Heart left ventricle (tissue), 16 donors: ENCODE measurements around the gene FOXA2. TPM values are rescaled to one million over a fixed set of nuclear protein-coding genes. Genes with fewer than 3 reads are reported as not detected.
"Not testable (repeated sequence)": the region's sequence is repeated elsewhere in the genome, so short reads cannot be mapped to it uniquely, and the experiment has no call there.

Source experiments
- ATAC-seq, 4 donors: fragments of 200-7000 bp; cut with Tn5 transposase; one replicate each; pipeline ENCODE4 v1.9.1; 2020 to 2022; ENCODE audit warnings: moderate library complexity in 4 of 4, mild to moderate bottlenecking in 3 of 4, moderate number of reproducible peaks in 1 of 4
- DNase-seq, 5 donors: peaks; one replicate each; pipeline ENCODE4 v3.0.0-alpha.2; 2020
- H3K27ac ChIP-seq, 12 donors: fragments of 200-600 bp; sonication (generic) in 4 of 12; one replicate each; pipeline versions ENCODE4 v1.5.0 to v1.8.0; 2016 to 2022; ENCODE audit warnings: mild to moderate bottlenecking in 2 of 12
- H3K27me3 ChIP-seq, 9 donors: fragments of 200-600 bp; sonication (generic) in 2 of 9; one replicate each; pipeline versions ENCODE4 v1.5.1 to v1.8.0; 2016 to 2022; ENCODE audit warnings: mild to moderate bottlenecking in 3 of 9
- H3K36me3 ChIP-seq, 9 donors: fragments of 200-600 bp; sonication (generic) in 2 of 9; one replicate each; pipeline versions ENCODE4 v1.5.0 to v1.8.0; 2018 to 2022; ENCODE audit warnings: mild to moderate bottlenecking in 2 of 9
- H3K4me1 ChIP-seq, 12 donors: fragments of 200-600 bp; sonication (generic) in 4 of 12; one replicate each; pipeline versions ENCODE4 v1.5.0 to v1.8.0; 2016 to 2022; ENCODE audit warnings: mild to moderate bottlenecking in 3 of 12
- H3K4me3 ChIP-seq, 12 donors: fragments of 200-600 bp; sonication (generic) in 4 of 12; one replicate each; pipeline versions ENCODE4 v1.5.0 to v1.8.0; 2017 to 2022; ENCODE audit warnings: mild to moderate bottlenecking in 9 of 12, moderate library complexity in 4 of 12
- H3K9me3 ChIP-seq, 12 donors: fragments of 200-600 bp; sonication (generic) in 4 of 12; one replicate each; pipeline versions ENCODE4 v1.5.0 to v1.8.0; 2016 to 2022; ENCODE audit warnings: mild to moderate bottlenecking in 1 of 12
- POLR2A ChIP-seq, 2 donors: fragments of 450-650 bp; IDR thresholded peaks; one replicate each; pipeline ENCODE4 v1.6.1; 2017; ENCODE audit warnings: antibody characterized with exemption in 2 of 2, mild to moderate bottlenecking in 2 of 2, moderate library complexity in 2 of 2
- WGBS, 4 donors: extraction: QIAGEN DNeasy Blood & Tissue Kit in 2 of 4; methylation state at CpG; one replicate each; pipeline versions ENCODE4 v1.1.5 to v1.1.7; 2013 to 2018; 5-methylcytosine and 5-hydroxymethylcytosine counted together
- intact Hi-C, 10 donors: fragments of 100-400 bp; cut with DNase I; formaldehyde crosslinking; loops; one replicate each; pipeline versions ENCODE4 v1.11.1 to v1.14.2; 2022
- polyA plus RNA-seq, 2 donors: library from polyadenylated mRNA; stranded (reverse); fragments of 200-250 nt; gene quantifications; one replicate each; pipeline ENCODE4 v1.2.3, GENCODE V29; 2013
- total RNA-seq, 9 donors: library from RNA; depleted of rRNA in 2 of 9; stranded (reverse); fragments of >200 nt in 2 of 9; fragmentation: NEBNext Ultra II Directional in 3 of 9; extraction: Animal tissue kit (Norgen Biotek cat#: 25700) in 3 of 9; gene quantifications; one replicate each; pipeline versions ENCODE4 v1.1.0 to v1.2.4, GENCODE V29; 2016 to 2023
- TF ChIP-seq, protein P1 (sequence below), 12 donors: fragments of 200-600 bp; sonication (generic) in 4 of 12; IDR thresholded peaks; one replicate each; pipeline versions ENCODE4 v1.5.0 to v1.8.0; 2018 to 2022; ENCODE audit warnings: antibody characterized with exemption in 12 of 12, mild to moderate bottlenecking in 5 of 12
- donor health status: ischemic (EF 13 %, LVEDD 7.1; RV severe dilation, severe dysfunction).
- donor health status: healthy with polysubstance abuse.
- donor health status: DM: no; HTN: yes; CAD: no.
- donor health status: DM: no; HTN: no; CAD: no.
- donor health status: ischemic (EF 25% LVEDD 6.9; RV normal size, moderate dysfunction).
- donor health status: ischemic (EF 25% LVEDD 5.7; RV mildly dilated, moderate dysfunction).
- donor health status: healthy.
- donor health status: DM: yes; HTN: yes; CAD: no.
- donor health status: ischemic (EF 35%, LVEDD 5.7; RV mildly dilated, moderate dysfunction).
- donor health status: nonischemic (EF 11% LVEDD 7.7; RV severe dilation, severe dysfunction).
- donor health status: DM: yes; HTN: yes; CAD: no.
- donor health status: PGD.
- donor health status: ischemic (EF 29% LVEDD 5.4; RV normal size, mild dysfunction).
- donor health status: nonischemic (EF 23%, LVEDD 6.1; RV moderate dilation, normal function).

FOXA2 gene
- total and polyA plus RNA-seq, 11 donors = not detected

DNA sequence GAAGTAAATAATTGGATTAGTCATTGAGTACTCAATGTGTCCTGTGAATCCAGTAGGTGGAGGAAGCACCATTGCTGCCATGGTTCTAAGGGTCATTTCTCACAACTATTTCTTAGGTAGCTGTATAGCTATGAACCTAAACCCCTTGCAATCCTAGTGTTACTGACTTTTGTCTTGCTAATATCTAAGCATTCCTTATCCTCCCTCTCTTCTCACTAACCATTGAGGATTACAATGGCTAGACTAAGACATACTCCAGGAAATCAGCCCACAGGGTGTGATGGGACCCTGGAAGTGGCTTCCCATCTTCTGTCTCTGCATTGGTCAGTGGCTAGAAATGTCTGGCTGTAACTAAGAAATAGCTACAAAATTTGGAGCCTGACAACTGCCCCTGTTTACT, 27.3 kb upstream of the FOXA2 start:
- H3K27me3 ChIP-seq = peaks cover 0 to 56% (median 6%) of the 10 kb centered on the region in 9 donors

GRCh38 chr20:22607695-22608094, 23.3 kb upstream of the FOXA2 start:
- intact Hi-C loops = no loop called here
- Histone ChIP-seq H3K27me3 (peaks cover 0 to 40% (median 0%) of the 10 kb centered on the region in 9 donors), H3K4me3 (no peak overlapping the region), H3K9me3 (no peaks in the 10 kb centered on the region), H3K36me3 (no peaks in the 10 kb centered on the region), H3K4me1 (no peaks in the 10 kb centered on the region), H3K27ac (no peak overlapping the region)
- WGBS, 4 donors = 21 to 35% (median 25%) methylated on average over 2 of the region's 2 CpGs
- ATAC-seq = no peak
- TF ChIP-seq POLR2A (IDR thresholded peaks at IDR 0.05) = no peak
- TF ChIP-seq, protein P1, sequence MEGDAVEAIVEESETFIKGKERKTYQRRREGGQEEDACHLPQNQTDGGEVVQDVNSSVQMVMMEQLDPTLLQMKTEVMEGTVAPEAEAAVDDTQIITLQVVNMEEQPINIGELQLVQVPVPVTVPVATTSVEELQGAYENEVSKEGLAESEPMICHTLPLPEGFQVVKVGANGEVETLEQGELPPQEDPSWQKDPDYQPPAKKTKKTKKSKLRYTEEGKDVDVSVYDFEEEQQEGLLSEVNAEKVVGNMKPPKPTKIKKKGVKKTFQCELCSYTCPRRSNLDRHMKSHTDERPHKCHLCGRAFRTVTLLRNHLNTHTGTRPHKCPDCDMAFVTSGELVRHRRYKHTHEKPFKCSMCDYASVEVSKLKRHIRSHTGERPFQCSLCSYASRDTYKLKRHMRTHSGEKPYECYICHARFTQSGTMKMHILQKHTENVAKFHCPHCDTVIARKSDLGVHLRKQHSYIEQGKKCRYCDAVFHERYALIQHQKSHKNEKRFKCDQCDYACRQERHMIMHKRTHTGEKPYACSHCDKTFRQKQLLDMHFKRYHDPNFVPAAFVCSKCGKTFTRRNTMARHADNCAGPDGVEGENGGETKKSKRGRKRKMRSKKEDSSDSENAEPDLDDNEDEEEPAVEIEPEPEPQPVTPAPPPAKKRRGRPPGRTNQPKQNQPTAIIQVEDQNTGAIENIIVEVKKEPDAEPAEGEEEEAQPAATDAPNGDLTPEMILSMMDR (IDR thresholded peaks at IDR 0.05) = no peak
- DNase-seq = no peak

More for the DNA sequence above, 27.3 kb upstream of the FOXA2 start:
- intact Hi-C loops = no loop called here
- Histone ChIP-seq H3K27ac (no peak overlapping the region), H3K4me3 (no peak overlapping the region), H3K9me3 (no peaks in the 10 kb centered on the region), H3K4me1 (no peaks in the 10 kb centered on the region), H3K36me3 (no peaks in the 10 kb centered on the region)
- no peak for ATAC-seq
- DNase-seq = no peak
- TF ChIP-seq, protein P1 (IDR thresholded peaks at IDR 0.05) = no peak
- TF ChIP-seq POLR2A (IDR thresholded peaks at IDR 0.05) = no peak

DNA sequence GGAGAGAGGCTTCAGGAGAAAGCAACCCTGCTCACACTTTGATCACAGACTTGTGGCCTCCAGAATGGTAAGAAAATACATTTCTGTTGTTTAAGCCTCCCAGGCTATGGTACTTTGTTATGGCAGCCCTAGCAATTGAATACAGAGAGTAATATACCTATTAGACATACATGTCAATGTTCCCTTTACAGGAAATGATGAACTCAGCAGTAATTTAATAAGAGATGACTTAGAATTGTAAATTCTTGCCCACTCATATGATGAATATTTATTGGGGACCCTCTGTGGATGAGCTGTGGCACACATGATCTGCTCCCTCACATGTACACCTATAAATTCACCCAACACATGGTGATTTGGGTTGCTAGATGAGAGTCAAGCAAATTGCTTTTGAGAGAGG, 20.4 kb upstream of the FOXA2 start:
- intact Hi-C loops = no loop called here
- Histone ChIP-seq H3K27me3 (peaks cover 0 to 35% (median 4%) of the 10 kb centered on the region in 9 donors), H3K27ac (no peak overlapping the region), H3K36me3 (no peaks in the 10 kb centered on the region), H3K9me3 (no peaks in the 10 kb centered on the region), H3K4me3 (no peak overlapping the region), H3K4me1 (no peaks in the 10 kb centered on the region)
- ATAC-seq (no peak), DNase-seq (no peak)
- TF ChIP-seq POLR2A (IDR thresholded peaks at IDR 0.05) = no peak
- TF ChIP-seq, protein P1 (IDR thresholded peaks at IDR 0.05) = no peak

DNA sequence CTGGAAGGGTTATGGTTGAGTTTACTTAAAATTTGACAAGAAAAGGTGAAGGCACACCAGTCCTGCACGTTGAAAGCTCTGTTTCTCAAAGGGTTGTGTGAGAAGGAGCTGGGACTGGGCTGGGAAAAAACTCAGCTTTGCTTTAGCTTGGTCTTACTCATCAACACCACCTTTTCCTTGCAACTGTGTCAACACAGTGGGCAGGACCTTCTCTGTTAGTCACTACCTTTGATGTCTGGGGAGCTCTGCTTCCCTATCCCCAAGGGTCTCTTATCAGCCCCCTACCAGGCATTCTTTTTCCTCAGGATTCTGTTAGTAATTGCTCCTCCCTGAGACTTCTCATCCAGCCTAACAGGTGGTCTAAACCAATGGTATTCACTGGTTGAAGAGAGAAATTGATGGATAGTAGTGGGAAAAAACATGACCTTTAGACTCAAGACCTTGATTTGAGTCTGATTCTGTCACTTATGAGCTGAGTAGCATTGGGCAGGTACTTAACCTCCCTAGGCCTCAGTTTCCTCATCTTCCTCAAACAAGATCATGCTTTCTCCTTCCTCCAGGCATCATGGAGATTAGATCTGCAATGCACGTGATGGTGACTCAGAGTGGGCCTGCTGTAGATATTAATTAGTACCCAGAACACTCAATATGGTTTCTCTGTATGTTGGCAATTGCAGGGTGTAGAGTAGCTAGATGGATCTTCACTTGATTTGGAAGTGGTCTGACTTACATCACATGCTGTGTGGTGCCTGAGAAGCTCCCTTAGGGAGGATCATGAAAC, 17.2 kb upstream of the FOXA2 start:
- no peak for DNase-seq
- TF ChIP-seq POLR2A (IDR thresholded peaks at IDR 0.05) = no peak
- TF ChIP-seq, protein P1 (IDR thresholded peaks at IDR 0.05) = no peak
- H3K9me3 ChIP-seq = no peaks in the 10 kb centered on the region
- no peak overlapping the region for H3K27ac ChIP-seq
- intact Hi-C loops = no loop called here
- peaks cover 0 to 51% (median 4%) of the 10 kb centered on the region in 9 donors for H3K27me3 ChIP-seq
- no peaks in the 10 kb centered on the region for H3K4me1 ChIP-seq
- no peaks in the 10 kb centered on the region for H3K36me3 ChIP-seq
- no peak overlapping the region for H3K4me3 ChIP-seq
- WGBS, 4 donors = 34 to 39% (median 34%) methylated on average over 2 of the region's 2 CpGs
- no peak for ATAC-seq

DNA sequence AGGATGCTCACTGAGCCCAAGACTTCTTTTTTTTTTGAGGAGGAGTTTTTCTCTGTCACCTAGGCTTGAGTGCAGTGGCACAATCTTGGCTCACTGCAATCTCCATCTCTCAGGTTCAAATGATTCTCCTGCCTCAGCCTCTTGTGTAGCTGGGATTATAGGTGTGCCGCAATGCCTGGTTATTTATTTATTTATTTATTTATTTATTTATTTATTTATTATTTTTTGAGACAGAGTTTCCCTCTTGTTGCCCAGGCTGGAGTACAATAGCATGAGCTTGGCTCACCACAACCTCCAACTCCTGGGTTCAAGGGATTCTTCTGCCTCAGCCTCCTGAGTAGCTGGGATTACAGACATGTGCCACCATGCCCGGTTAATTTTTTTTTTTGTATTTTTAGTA, 14.9 kb upstream of the FOXA2 start:
- H3K4me3 ChIP-seq, intact Hi-C loops, H3K9me3 ChIP-seq, H3K4me1 ChIP-seq, H3K27ac ChIP-seq, DNase-seq, ATAC-seq, H3K36me3 ChIP-seq: not testable (repeated sequence)
- H3K27me3 ChIP-seq = peaks cover 0 to 69% (median 7%) of the 10 kb centered on the region in 9 donors
- 93 to 97% (median 96%) methylated on average over 2 of the region's 2 CpGs for WGBS, 4 donors
